Stimulated activated CD8-positive, alpha-beta memory T cell treated with anti-CD3 and anti-CD28 coated beads, Interleukin-7, amount 100 ng/mL, for 1 hour (primary cell): ENCODE measurements around the gene AKAP1.

ENCODE experiments used
- DNase-seq, 2 donors: peaks; one replicate each; pipeline ENCODE4 v3.0.0-alpha.2; 2020; ENCODE audit warnings: low read depth in 2 of 2

AKAP1 gene

GRCh38 chr17:57164814-57165213 lies 79.8 kb downstream of the AKAP1 start:
- no peak for DNase-seq

GRCh38 chr17:57165754-57166153 lies 80.7 kb downstream of the AKAP1 start:
- no peak for DNase-seq

GRCh38 chr17:57166803-57167202 lies 81.8 kb downstream of the AKAP1 start:
- DNase-seq, result no peak

- DNase-seq, result no peak
These were observed 83.6 kb downstream of the AKAP1 start for GRCh38 chr17:57168695-57169094.

GRCh38 chr17:57170866-57171265 lies 85.8 kb downstream of the AKAP1 start:
- DNase-seq, result no peak
